T47D (cell line): ENCODE measurements around the gene ANKRD39.

Experiments used
- DNase-seq, 2 experiments: peaks; one replicate each; pipeline versions ENCODE4 v3.0.0 to v3.0.0-alpha.2; 2011 to 2012; ENCODE audit warnings: low read depth in 1 of 2, low spot score in 1 of 2
- JUND ChIP-seq: IDR thresholded peaks from 2 replicates; pipeline ENCODE4 v1.6.1; 2012; ENCODE audit warnings: low read depth
- in situ Hi-C: cut with HindIII; loops from 2 replicates; pipeline ENCODE4 v1.10.0; 2016; ENCODE audit warnings: low sequenced_read_pairs, low pct_unique_long_range_greater_than_20kb

ANKRD39 gene

DNA sequence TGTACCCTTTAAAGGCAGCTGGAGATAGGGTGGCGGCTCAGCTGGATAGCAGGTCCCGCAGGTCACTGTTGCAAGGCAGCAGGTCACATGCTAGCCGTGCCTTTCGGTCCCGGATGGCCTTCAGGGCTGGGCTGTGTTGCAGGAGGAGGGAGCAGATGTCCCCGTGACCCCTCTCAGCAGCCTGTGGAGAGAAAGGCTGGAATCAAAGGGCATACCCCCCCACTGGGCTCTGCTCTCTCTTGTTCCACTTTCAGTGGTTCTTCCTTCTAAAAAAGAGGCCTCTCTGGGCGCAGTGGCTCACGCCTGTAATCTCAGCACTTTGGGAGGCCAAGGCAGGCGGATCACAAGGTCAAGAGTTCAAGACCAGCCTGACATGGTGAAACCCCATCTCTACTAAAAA is 9.6 kb downstream of the ANKRD39 start:
- no peak for TF ChIP-seq JUND
- DNase-seq, result no peak
- in situ Hi-C loops, result no loop called here

DNA sequence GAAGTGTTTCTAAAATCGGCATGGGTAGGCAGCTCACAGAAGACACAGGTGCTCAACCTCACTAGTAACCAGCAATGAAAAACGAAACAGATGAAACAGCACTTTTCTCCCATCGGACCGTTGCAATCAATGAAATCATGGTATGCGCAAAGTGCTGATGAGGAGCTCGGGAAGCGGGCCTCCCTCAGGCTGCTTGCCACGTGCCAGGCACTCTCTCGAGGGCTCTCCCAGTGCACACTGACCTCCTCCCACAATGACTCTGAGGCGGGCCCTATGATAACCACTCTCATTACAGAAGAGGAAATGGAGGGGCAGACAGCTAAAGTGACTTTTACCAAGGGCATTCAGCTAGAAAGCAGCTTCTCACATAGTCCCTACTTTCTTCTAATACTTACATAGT is 10.2 kb downstream of the ANKRD39 start:
- no peak for DNase-seq
- TF ChIP-seq JUND, result no peak
- in situ Hi-C loops, result no loop called here

DNA sequence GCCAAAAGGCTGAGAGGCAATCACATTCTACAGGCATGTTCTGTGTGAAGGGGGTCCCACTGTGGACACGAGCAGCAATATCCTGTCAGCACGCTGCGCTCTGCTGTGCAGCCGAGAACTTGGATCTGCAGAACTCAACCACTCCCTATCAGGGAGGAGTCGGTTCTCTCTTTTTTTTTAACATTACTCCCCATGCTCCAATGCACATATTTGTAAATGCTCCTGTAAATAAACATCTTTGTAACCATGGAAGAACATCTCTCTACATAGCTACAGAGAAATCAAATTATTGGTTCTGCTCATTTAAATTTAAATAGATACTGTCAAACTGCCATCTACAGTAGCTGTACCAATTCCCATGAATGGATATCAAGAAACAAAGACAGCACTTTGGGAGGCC is 11.0 kb downstream of the ANKRD39 start:
- no peak for DNase-seq
- in situ Hi-C loops, result no loop called here
- no peak for TF ChIP-seq JUND

DNA sequence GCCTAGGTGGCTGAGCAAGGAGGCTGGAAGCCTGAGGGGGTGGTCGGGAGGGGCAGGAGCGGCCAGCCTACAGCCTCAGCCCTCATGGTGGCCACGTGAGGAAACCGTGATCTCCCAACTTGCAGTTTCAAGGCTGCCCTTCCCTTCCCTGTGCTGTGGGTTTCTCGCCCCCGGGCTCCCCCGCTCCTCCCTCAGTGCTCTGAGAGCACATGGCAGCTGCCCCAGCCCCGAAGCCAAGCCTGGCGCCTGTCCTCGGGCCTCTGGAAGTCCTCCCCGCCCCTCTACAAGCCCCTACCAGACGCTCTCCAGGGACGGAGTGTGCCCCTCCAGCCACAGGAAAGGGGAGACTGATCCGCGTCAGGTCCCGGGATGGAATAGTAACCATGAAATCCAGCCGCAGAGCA is 13.4 kb downstream of the ANKRD39 start:
- in situ Hi-C loops, result no loop called here
- DNase-seq, result no peak
- no peak for TF ChIP-seq JUND

DNA sequence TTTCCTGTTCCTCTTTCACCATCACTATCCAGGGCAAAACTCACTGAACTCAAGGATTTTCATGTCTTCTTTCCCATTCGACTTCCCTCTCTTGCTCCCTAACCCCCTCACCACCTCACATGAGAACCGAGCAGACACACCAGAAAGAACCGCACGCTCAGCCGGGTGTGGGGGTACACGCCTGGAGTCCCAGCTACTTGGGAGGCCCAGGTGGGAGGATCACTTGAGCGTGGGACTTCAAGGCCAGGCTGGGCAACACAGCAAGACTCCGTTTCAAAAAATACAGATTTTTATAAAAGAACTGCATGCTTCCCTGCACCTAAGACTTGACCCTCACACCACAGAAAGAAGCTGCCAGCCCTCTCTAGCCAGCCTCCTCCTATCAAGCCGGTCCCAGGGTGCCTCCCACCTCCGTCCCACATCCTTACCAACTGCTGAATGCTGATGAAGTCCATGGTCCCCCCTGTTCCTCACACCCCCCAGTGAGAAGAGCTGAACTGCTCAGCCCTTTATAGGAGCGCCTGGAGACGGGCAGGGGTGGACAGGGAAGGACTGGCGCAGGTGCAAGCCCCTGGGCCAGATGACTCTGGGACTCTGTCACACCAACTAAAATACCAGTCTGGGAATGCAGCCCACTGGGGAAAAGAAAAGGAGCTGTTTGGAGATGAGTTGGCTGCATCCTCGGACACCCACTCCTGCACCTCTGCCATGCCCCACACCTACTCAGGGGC is 14.1 kb downstream of the ANKRD39 start, which contains the start of gene ANKRD23:
Gene ANKRD23, minus strand, starts transcription at position 484 of the 731 bp plus-strand sequence. Its CDS starts 29 bp downstream, at position 455.
- TF ChIP-seq JUND, result no peak
- no peak for DNase-seq
- in situ Hi-C loops, result no loop called here

DNA sequence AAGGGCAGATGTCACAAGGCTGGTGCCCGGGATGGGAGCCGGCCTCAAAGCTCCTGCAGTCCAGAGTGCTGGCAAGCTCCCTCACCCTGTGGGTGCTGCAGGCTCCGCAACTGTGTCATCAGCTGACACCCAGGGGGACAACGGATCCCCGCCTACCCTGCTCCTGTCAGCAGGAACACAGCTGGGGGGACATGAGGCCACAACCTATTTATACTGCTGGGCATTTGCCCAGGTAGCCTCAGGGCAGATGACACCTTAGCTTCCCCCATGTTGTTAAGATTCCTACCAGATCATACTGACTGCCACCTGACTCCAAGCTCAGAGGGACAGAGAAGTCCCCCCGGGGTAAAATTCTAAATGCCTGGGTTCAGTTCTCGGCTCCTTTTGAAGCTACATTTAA is 15.2 kb downstream of the ANKRD39 start:
- no peak for DNase-seq
- no peak for TF ChIP-seq JUND
- in situ Hi-C loops, result no loop called here

DNA sequence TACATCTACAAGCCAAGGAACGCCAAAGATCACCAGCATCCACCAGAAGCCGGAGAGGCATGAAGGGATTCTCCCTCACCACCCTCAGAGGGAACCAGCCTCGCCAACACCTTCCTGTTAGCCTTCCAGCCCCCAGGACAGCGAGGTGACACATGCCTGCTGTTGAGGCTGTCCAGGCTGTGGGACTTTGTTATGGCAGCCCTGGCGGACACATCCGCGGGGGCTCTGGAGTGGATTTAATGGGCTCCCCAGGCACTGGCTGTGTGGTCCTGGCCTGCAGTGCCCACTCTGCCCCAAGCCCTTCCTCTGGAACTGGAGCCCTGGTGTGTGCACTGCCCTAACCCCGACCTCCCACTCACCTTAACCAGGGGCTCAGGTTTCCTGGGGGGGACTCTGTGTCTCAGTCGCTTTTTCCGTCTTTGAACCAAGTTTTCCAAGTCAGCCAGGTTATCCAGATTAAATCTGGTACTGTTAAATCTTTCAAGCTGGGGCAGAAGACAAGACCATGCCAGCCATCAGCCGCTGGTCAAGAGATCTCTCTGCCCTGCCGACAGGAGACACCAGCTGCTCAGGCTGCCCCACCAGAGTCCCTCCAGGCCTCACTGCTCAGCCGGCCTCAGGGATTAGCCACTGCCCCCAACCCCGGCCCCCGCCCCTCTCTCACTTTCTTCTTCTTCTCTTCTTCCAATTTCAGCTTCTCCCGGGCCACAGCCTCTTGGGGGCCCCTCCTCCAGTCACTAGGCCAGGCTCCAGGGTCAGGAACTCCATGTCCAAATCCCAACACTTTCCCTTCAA is 15.9 kb downstream of the ANKRD39 start:
- in situ Hi-C loops, result no loop called here
- TF ChIP-seq JUND, result no peak
- DNase-seq, result no peak

DNA sequence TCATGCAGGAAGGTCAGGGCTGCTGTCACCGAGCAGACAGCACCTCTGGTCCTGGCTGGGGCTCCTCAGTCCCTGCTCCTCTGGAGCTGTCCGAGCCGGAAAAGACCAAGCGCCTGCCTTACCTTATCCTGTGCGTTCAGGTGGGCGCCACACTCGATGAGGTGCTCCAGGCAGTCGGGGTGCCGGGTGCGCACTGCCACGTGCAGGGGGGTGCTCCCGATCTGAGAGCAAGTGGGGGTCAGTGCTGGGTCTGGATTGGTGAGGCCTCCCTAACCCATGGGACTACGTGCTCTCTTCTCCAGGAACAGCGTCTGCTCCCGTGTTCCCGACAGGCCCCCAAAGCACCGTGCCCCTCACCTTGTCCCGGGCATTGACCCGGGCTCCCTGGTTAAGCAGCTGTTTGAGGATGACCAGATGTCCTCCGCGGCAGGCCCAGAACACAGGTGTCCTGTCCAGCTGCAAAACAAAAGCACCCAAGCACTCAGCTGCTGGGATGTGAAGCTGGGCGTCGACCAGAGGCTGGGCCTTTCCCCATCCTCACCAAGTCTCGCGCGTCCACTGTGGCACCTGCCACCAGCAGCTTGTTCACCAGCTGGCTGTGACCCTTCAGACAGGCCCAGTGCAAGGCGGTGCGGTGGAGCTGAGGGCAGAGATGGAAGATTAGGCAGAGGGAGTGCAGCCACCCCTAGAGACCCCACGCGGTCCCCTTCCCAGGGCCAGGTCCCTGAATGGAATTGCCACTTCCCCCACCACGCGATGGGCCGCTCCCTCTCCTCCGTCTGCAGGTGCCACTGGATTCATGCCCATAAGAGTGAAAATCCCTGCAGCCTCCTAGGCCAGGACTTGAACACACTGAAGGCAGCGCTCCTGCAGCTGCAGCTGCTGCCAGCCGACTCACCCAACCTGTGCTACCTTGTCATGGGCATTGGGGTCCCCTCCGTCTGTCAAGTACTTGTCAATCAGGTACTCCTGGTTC is 17.7 kb downstream of the ANKRD39 start:
- TF ChIP-seq JUND, result no peak
- no peak for DNase-seq
- in situ Hi-C loops, result no loop called here

DNA sequence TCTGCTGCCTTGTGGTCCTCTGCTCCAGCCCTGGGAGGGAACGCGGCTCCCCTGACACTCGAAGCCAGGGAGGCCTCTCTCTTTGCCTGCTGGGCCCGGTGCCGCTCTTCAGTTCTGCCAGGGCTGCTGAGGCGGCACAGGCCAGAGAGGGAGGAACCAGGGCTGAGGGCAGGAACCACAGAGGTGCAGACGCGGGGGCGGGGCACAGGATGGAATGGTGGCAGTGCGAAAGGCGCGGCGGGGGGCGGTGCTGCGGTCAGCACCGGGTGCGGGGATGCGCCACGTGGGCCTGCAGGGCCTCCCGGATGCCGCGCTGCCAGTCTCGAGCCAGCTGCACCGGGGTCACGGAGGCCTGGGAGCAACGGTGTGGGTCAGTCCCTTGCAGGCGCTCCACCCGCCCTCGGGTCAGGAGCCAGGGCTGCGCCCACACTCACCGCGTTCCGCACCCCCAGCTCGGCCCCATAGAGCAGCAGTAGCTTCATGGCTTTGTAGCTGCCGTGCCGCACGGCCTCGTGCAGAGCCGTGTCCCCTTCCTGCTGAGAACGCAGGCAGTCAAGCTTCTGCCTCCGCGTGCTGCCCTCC is 18.4 kb downstream of the ANKRD39 start:
- no peak for TF ChIP-seq JUND
- in situ Hi-C loops, result no loop called here
- DNase-seq, result no peak

DNA sequence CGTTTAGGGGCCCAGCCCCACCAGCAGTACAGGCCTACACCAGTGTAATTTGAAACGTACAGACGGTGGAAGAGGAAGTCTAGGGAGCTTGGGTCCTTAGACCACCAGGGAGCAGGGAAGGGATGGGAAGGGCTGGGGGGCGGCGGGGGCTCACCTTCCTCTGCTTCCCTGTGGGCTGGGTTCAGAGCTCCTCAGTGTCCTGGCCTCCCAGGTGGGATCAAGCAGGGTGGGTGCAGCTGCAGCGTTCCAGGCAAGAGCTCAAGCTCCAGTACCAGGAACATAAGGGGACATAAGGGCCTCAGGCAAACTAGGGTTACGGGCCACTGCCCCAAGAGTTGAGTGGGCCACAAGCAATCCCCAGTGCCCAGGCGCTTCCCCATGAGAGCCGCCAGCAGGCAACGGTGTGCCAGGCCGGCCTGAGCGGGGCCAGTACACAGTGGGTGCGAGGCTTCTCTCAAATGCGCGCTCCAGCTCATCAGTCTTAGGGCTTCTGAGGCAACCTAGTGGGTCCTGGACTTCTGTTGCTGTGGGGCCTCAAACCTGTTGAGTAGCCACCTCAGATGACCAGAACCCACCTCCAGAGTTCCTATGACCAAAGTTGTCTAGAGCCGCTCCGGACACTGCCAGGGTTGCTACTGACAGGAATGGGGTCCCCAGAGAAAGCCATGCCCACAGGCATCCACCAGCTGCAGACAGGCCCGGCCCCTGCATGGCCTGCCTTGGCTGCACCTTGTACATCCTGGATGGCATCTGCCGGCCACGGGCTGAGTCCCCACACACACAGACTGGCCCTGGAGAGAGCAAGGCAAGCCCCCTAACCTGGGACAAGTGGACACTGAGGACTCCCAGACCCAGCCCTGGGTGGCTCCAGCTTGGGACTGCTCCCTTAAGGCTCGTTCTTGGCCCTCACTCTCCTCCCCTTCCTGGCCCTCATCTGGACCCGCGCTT is 19.2 kb downstream of the ANKRD39 start:
- no peak for TF ChIP-seq JUND
- in situ Hi-C loops, result no loop called here
- no peak for DNase-seq

DNA sequence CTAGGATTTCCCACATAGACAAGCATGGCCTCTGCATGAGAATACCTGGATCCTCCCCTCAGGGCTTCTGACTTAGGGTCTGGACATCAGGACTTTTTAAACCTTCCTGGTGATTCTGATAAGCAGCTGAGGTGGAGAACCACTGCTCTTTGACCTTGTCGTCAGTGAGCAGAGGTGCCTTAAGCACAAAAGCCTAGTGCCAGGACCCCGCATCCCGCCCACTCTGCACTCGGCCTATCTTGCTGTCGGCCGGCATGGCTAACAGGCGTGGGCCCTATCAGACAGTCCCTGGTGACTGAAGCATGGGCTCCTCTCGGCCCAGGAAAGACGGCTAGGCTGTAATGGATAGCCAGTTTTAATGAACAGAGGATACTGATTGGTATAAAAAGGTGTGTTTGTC is 20.2 kb downstream of the ANKRD39 start:
- in situ Hi-C loops, result no loop called here
- no peak for TF ChIP-seq JUND
- no peak for DNase-seq
